Renal pelvis (tissue), 4 donors: ENCODE results near the gene GALNT9. TPM values are rescaled to one million over a fixed set of nuclear protein-coding genes. Genes with fewer than 3 reads are reported as not detected.

Experiments used
- DNase-seq: peaks from one replicate; pipeline ENCODE4 v3.0.0-alpha.2; 2013
- polyA plus RNA-seq, 3 donors: library from polyadenylated mRNA; unstranded; fragments of 120-200 nt; gene quantifications; one replicate each; pipeline ENCODE4 v1.2.1, GENCODE V29; 2013; ENCODE audit not compliant: insufficient read length in 3 of 3

The GALNT9 gene
- polyA plus RNA-seq, 3 donors = 10.5 to 11.8 (median 11.3) TPM

GRCh38 chr12:132345561-132346200, 16.3 kb upstream of the GALNT9 start:
- DNase-seq = no peak

GRCh38 chr12:132345126-132345525, 15.7 kb upstream of the GALNT9 start:
- no peak for DNase-seq

- DNase-seq = no peak
These were observed 15.2 kb upstream of the GALNT9 start for GRCh38 chr12:132344601-132345000.

GRCh38 chr12:132344181-132344580, 14.8 kb upstream of the GALNT9 start:
- DNase-seq = no peak

GRCh38 chr12:132343294-132344004, 14.1 kb upstream of the GALNT9 start:
- DNase-seq = peak; percentile 75

GRCh38 chr12:132342251-132343227, 13.2 kb upstream of the GALNT9 start:
- DNase-seq = no peak

GRCh38 chr12:132341318-132342050, 12.1 kb upstream of the GALNT9 start:
- no peak for DNase-seq

GRCh38 chr12:132340266-132341035, 11.1 kb upstream of the GALNT9 start:
- no peak for DNase-seq

- no peak for DNase-seq
These were observed 10.5 kb upstream of the GALNT9 start for GRCh38 chr12:132339856-132340255.

GRCh38 chr12:132338781-132339180, 9.4 kb upstream of the GALNT9 start:
- DNase-seq = no peak

GRCh38 chr12:132338311-132338710, 8.9 kb upstream of the GALNT9 start:
- no peak for DNase-seq

GRCh38 chr12:132337557-132337956, 8.2 kb upstream of the GALNT9 start:
- DNase-seq = no peak

- no peak for DNase-seq
These were observed 7.3 kb upstream of the GALNT9 start for GRCh38 chr12:132336451-132337413.

- DNase-seq = no peak
These were observed 5.9 kb upstream of the GALNT9 start for GRCh38 chr12:132335179-132335756.

- DNase-seq = no peak
These were observed 4.4 kb upstream of the GALNT9 start for GRCh38 chr12:132333766-132334165.

- DNase-seq = no peak
These were observed 3.9 kb upstream of the GALNT9 start for GRCh38 chr12:132333273-132333672.

GRCh38 chr12:132330549-132330881, 1.1 kb upstream of the GALNT9 start:
- DNase-seq = no peak

- DNase-seq = no peak
These were observed 545 bp upstream of the GALNT9 start for GRCh38 chr12:132329720-132330548.
